Measurements from ENCODE around the gene XRCC3.

DNA sequence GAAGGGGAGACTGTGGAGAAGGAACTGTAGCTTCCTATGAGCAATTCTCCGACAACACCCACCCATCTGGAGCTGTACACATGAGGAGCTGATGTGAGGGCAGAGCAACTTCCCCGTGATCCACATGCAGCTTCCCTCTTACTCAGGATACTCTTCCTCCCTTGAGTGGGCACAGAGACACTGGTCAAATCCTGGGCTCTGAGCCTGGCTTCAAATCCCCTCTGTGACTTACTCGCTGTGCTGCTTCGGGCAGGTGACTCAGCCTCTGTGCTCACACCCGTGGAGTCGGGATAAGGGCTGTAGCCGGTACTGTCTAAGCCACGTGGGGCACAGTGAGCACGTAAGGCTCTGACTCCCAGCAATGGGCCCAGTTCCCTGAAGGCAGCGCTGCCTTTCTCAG, 31.4 kb upstream of the XRCC3 start:
- TF ChIP-seq, protein P1, sequence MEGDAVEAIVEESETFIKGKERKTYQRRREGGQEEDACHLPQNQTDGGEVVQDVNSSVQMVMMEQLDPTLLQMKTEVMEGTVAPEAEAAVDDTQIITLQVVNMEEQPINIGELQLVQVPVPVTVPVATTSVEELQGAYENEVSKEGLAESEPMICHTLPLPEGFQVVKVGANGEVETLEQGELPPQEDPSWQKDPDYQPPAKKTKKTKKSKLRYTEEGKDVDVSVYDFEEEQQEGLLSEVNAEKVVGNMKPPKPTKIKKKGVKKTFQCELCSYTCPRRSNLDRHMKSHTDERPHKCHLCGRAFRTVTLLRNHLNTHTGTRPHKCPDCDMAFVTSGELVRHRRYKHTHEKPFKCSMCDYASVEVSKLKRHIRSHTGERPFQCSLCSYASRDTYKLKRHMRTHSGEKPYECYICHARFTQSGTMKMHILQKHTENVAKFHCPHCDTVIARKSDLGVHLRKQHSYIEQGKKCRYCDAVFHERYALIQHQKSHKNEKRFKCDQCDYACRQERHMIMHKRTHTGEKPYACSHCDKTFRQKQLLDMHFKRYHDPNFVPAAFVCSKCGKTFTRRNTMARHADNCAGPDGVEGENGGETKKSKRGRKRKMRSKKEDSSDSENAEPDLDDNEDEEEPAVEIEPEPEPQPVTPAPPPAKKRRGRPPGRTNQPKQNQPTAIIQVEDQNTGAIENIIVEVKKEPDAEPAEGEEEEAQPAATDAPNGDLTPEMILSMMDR (IDR thresholded peaks at IDR 0.05) = no peak
- no peak for TF ChIP-seq POLR2A (IDR thresholded peaks at IDR 0.05)
